CD4-positive, alpha-beta T cell treated with Interleukin-2 at 100 ng/mL for 4 hours (primary cell): ENCODE data around the gene RSPO1.

ENCODE experiments used
- DNase-seq: peaks from one replicate; pipeline ENCODE4 v3.0.0-alpha.2; 2020; ENCODE audit warnings: low spot score

The RSPO1 gene

GRCh38 chr1:37564892-37565291 lies 69.8 kb downstream of the RSPO1 start:
- no peak for DNase-seq

GRCh38 chr1:37562984-37563383 lies 71.7 kb downstream of the RSPO1 start:
- DNase-seq, result no peak
